ENCODE results near the gene DYNLRB2.

DYNLRB2 gene

GRCh38 chr16:80540516-80541305 lies at the start of gene DYNLRB2:
DYNLRB2 (plus strand) TSS chr16:80540993; CDS start chr16:80541077, 84 bp downstream.
- DNase-seq (ENCODE audit: low read depth in 2 of 2): peak; percentile 85 to 87

- DNase-seq (ENCODE audit: low read depth in 2 of 2): no peak
Measured at GRCh38 chr16:80500116-80500859, 40.5 kb upstream of the DYNLRB2 start.

- no peak for DNase-seq (ENCODE audit: low read depth in 2 of 2)
Measured at GRCh38 chr16:80500961-80501525, 39.8 kb upstream of the DYNLRB2 start.

GRCh38 chr16:80503107-80503506 lies 37.7 kb upstream of the DYNLRB2 start:
- DNase-seq (ENCODE audit: low read depth in 2 of 2): no peak

GRCh38 chr16:80507538-80507937 lies 33.3 kb upstream of the DYNLRB2 start:
- no peak for DNase-seq (ENCODE audit: low read depth in 2 of 2)

- DNase-seq (ENCODE audit: low read depth in 2 of 2): no peak
Measured at GRCh38 chr16:80509872-80510271, 30.9 kb upstream of the DYNLRB2 start.

GRCh38 chr16:80511824-80512592 lies 28.8 kb upstream of the DYNLRB2 start:
- DNase-seq (ENCODE audit: low read depth in 2 of 2): no peak

- no peak for DNase-seq (ENCODE audit: low read depth in 2 of 2)
Measured at GRCh38 chr16:80512593-80512853, 28.3 kb upstream of the DYNLRB2 start.

GRCh38 chr16:80515374-80515773 lies 25.4 kb upstream of the DYNLRB2 start:
- DNase-seq (ENCODE audit: low read depth in 2 of 2): no peak

GRCh38 chr16:80517846-80518245 lies 22.9 kb upstream of the DYNLRB2 start:
- no peak for DNase-seq (ENCODE audit: low read depth in 2 of 2)

GRCh38 chr16:80518436-80518835 lies 22.4 kb upstream of the DYNLRB2 start:
- DNase-seq (ENCODE audit: low read depth in 2 of 2): no peak

- no peak for DNase-seq (ENCODE audit: low read depth in 2 of 2)
Measured at GRCh38 chr16:80519189-80519588, 21.6 kb upstream of the DYNLRB2 start.

- DNase-seq (ENCODE audit: low read depth in 2 of 2): no peak
Measured at GRCh38 chr16:80525420-80525819, 15.4 kb upstream of the DYNLRB2 start.

GRCh38 chr16:80526418-80527061 lies 14.3 kb upstream of the DYNLRB2 start:
- DNase-seq (ENCODE audit: low read depth in 2 of 2): peak; percentile 12 to 18

- peak; percentile 23 to 33 for DNase-seq (ENCODE audit: low read depth in 2 of 2)
Measured at GRCh38 chr16:80527297-80527696, 13.5 kb upstream of the DYNLRB2 start.

- no peak for DNase-seq (ENCODE audit: low read depth in 2 of 2)
Measured at GRCh38 chr16:80530479-80530878, 10.3 kb upstream of the DYNLRB2 start.

GRCh38 chr16:80536238-80536637 lies 4.6 kb upstream of the DYNLRB2 start:
- DNase-seq (ENCODE audit: low read depth in 2 of 2): no peak

- DNase-seq (ENCODE audit: low read depth in 2 of 2): no peak
Measured at GRCh38 chr16:80541306-80541694, 507 bp downstream of the DYNLRB2 start.

GRCh38 chr16:80543162-80543561 lies 2.4 kb downstream of the DYNLRB2 start:
- no peak for DNase-seq (ENCODE audit: low read depth in 2 of 2)

- DNase-seq (ENCODE audit: low read depth in 2 of 2): no peak
Measured at GRCh38 chr16:80544326-80544725, 3.5 kb downstream of the DYNLRB2 start.

- DNase-seq (ENCODE audit: low read depth in 2 of 2): no peak
Measured at GRCh38 chr16:80546249-80546648, 5.5 kb downstream of the DYNLRB2 start.

- no peak for DNase-seq (ENCODE audit: low read depth in 2 of 2)
Measured at GRCh38 chr16:80547145-80547544, 6.4 kb downstream of the DYNLRB2 start.

All from stimulated activated CD8-positive, alpha-beta memory T cell treated with anti-CD3 and anti-CD28 coated beads, Interleukin-2, amount 100 ng/mL, for 48 hours (primary cell).